Lower leg skin (tissue), 4 donors: ENCODE results near the gene NHERF1. TPM values are rescaled to one million over a fixed set of nuclear protein-coding genes. Genes with fewer than 3 reads are reported as not detected.

Source experiments
- DNase-seq, 2 donors: peaks; one replicate each; pipeline ENCODE4 v3.0.0-alpha.2; 2019; ENCODE audit warnings: low spot score in 2 of 2
- H3K4me3 ChIP-seq: fragments of 200-600 bp; sonication (generic); 2 replicates; pipeline ENCODE4 v1.5.1; 2017; ENCODE audit warnings: mild to moderate bottlenecking, low read depth; ENCODE audit not compliant: poor library complexity, severe bottlenecking
- POLR2A ChIP-seq, 2 donors: fragments of 450-650 bp; IDR thresholded peaks; one replicate each; pipeline ENCODE4 v1.6.1; 2016 to 2017; ENCODE audit warnings: antibody characterized with exemption in 2 of 2, mild to moderate bottlenecking in 1 of 2, moderate library complexity in 1 of 2
- WGBS, 2 donors: methylation state at CpG; one replicate each; pipeline ENCODE4 v1.1.5; 2018; 5-methylcytosine and 5-hydroxymethylcytosine counted together
- intact Hi-C: fragments of 100-400 bp; cut with DNase I; formaldehyde crosslinking; loops from one replicate; pipeline ENCODE4 v1.15.0; 2023; ENCODE audit warnings: low total_unique reads
- microRNA-seq, 2 donors: library from miRNA; unstranded; fragments of <30 nt; microRNA quantifications; one replicate each; pipeline ENCODE4, GENCODE V29; 2016; ENCODE audit warnings: borderline replicate concordance in 2 of 2, borderline number of aligned reads in 1 of 2
- total RNA-seq, 4 donors: library from RNA; depleted of rRNA; stranded (reverse); fragments of >200 nt; gene quantifications; one replicate each; pipeline ENCODE4 v1.1.0, GENCODE V29; 2016
- TF ChIP-seq, protein P1 (sequence below), 3 donors: fragments of 450-650 bp; IDR thresholded peaks; one replicate each; pipeline ENCODE4 v1.5.1; 2016; ENCODE audit warnings: antibody characterized with exemption in 3 of 3, mild to moderate bottlenecking in 3 of 3, moderate library complexity in 2 of 3

The NHERF1 gene
- total RNA-seq, 4 donors from 2014 or later, result 47.6 to 67.7 (median 58.6) TPM

GRCh38 chr17:74818291-74818938 lies 70.0 kb downstream of the NHERF1 start:
- intact Hi-C loops, result no loop called here
- no peak for DNase-seq
- 92 to 94% methylated on average over 16 of the region's 16 CpGs for WGBS, 2 donors
- TF ChIP-seq, protein P1, sequence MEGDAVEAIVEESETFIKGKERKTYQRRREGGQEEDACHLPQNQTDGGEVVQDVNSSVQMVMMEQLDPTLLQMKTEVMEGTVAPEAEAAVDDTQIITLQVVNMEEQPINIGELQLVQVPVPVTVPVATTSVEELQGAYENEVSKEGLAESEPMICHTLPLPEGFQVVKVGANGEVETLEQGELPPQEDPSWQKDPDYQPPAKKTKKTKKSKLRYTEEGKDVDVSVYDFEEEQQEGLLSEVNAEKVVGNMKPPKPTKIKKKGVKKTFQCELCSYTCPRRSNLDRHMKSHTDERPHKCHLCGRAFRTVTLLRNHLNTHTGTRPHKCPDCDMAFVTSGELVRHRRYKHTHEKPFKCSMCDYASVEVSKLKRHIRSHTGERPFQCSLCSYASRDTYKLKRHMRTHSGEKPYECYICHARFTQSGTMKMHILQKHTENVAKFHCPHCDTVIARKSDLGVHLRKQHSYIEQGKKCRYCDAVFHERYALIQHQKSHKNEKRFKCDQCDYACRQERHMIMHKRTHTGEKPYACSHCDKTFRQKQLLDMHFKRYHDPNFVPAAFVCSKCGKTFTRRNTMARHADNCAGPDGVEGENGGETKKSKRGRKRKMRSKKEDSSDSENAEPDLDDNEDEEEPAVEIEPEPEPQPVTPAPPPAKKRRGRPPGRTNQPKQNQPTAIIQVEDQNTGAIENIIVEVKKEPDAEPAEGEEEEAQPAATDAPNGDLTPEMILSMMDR (IDR thresholded peaks at IDR 0.05), result no peak
- no peak for TF ChIP-seq POLR2A (IDR thresholded peaks at IDR 0.05)
- H3K4me3 ChIP-seq, result no peak overlapping the region

Small RNAs within 50 kb of the gene (microRNA-seq; reads per million reads assigned to microRNA genes)
- 23.8 to 24.5 reads per million in 2 donors for gene MIR3615

Other genes starting within 250 kb of the NHERF1 start
- 1 to 10 TPM in 1 of 4 donors, under 1 TPM in 2, not detected in 1; 0.12 to 1.3 (median 0.55) TPM for gene CD300LB, start 217.2 kb upstream of the NHERF1 start, total RNA-seq
- 1 to 10 TPM in 2 of 4 donors, under 1 TPM in 2; 0.15 to 1.5 (median 0.75) TPM for gene CD300C, start 202.5 kb upstream of the NHERF1 start, total RNA-seq
- not detected for gene CD300H, start 181.1 kb upstream of the NHERF1 start, total RNA-seq
- gene CD300LD, start 156.3 kb upstream of the NHERF1 start, total RNA-seq, result not detected
- under 1 TPM in 2 of 4 donors, not detected in 2; 0.37 to 0.45 TPM for gene CD300E, start 124.9 kb upstream of the NHERF1 start, total RNA-seq
- gene CD300LF, start 35.7 kb upstream of the NHERF1 start, total RNA-seq, result under 1 TPM in 2 of 4 donors, not detected in 2; 0.13 to 0.27 TPM
- gene RAB37, start 11.4 kb upstream of the NHERF1 start, total RNA-seq, result 1 to 10 TPM in 1 of 4 donors, under 1 TPM in 1, not detected in 2; 0.57 to 1.7 TPM
- gene NAT9, start 27.7 kb downstream of the NHERF1 start, total RNA-seq, result 10 to 100 TPM; 14.3 to 26.6 (median 18.1) TPM
- gene GRIN2C, start 111.3 kb downstream of the NHERF1 start, total RNA-seq, result under 1 TPM in 2 of 4 donors, not detected in 2; 0.49 to 0.55 TPM
- 10 to 100 TPM; 21.9 to 28.0 (median 24.6) TPM for gene FDXR, start 124.4 kb downstream of the NHERF1 start, total RNA-seq
- 10 to 100 TPM in 1 of 4 donors, 1 to 10 TPM in 3; 4.9 to 19.9 (median 6.8) TPM for gene FADS6, start 145.0 kb downstream of the NHERF1 start, total RNA-seq
- gene USH1G, start 174.6 kb downstream of the NHERF1 start, total RNA-seq, result 1 to 10 TPM in 3 of 4 donors, under 1 TPM in 1; 0.67 to 2.6 (median 2.1) TPM
- not detected for gene OTOP2, start 175.6 kb downstream of the NHERF1 start, total RNA-seq
- 1 to 10 TPM in 2 of 4 donors, under 1 TPM in 1, not detected in 1; 0.64 to 2.3 (median 1.1) TPM for gene OTOP3, start 187.3 kb downstream of the NHERF1 start, total RNA-seq
- gene HID1, start 224.1 kb downstream of the NHERF1 start, total RNA-seq, result 10 to 100 TPM in 1 of 4 donors, 1 to 10 TPM in 3; 2.9 to 11.6 (median 6.2) TPM
- gene CDR2L, start 239.0 kb downstream of the NHERF1 start, total RNA-seq, result 1 to 10 TPM; 4.5 to 9.8 (median 5.3) TPM